Measurements from ENCODE around the gene ACTL7B.
"Not testable (repeated sequence)": the region's sequence is repeated elsewhere in the genome, so short reads cannot be mapped to it uniquely, and the experiment has no call there.

ACTL7B gene, protein sequence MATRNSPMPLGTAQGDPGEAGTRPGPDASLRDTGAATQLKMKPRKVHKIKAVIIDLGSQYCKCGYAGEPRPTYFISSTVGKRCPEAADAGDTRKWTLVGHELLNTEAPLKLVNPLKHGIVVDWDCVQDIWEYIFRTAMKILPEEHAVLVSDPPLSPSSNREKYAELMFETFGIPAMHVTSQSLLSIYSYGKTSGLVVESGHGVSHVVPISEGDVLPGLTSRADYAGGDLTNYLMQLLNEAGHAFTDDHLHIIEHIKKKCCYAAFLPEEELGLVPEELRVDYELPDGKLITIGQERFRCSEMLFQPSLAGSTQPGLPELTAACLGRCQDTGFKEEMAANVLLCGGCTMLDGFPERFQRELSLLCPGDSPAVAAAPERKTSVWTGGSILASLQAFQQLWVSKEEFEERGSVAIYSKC

GRCh38 chr9:108855888-108856287 lies at the start of gene ACTL7B:
Gene ACTL7B (minus strand): TSS chr9:108855986. CDS start chr9:108855930, 56 bp downstream.
- no peak for DNase-seq

DNA sequence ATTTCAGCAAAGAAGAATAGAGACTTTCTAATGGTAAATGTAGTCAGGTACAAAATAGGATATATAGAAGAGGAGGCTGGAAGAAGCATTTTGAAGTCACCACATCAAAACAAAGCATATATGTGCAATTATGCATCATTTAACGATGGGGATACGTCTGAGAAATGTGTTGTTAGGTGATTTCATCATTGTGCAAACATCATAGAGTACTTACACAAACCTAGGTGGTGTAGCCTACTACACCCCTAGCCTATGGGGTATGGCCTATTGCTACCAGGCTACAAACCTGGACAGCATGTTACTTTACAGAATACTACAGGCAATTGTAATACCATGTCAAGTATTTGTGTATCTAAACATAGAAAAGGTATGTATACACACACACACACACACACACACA lies 49.7 kb upstream of the ACTL7B start:
- no peak for DNase-seq

GRCh38 chr9:108904161-108904560 lies 48.4 kb upstream of the ACTL7B start:
- DNase-seq = no peak

- no peak for DNase-seq
Observed at GRCh38 chr9:108903420-108904103, 47.8 kb upstream of the ACTL7B start.

GRCh38 chr9:108900176-108900575 lies 44.4 kb upstream of the ACTL7B start:
- DNase-seq = no peak

DNA sequence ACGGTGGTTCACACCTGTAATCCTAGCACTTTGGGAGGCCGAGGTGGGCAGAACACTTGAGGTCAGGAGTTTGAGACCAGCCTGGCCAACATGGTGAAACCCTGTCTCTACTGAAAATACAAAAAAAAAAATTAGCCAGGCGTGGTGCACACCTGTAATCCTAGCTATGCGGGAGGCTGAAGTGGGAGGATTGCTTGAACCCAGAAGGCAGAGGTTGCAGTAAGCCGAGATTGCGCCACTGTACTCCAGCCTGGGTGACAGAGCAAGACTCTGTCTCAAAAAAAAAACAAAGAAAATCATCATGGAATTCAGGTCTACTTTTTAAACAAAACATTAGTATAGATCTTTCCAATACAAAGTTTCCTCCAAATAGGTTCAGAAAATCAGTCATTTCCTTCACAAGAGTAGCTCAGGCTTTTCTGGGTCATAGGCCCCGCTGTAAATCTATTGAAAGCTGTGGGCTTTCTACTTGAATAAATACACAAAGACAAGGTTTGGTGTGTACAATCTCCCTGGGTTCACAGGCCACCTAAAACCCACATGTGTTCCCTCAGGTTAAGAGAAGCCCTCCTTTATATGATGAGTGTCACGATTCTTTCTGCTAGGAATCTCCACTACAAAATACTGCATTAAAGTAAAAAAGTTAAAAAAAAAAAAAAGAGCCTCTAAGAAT lies 43.4 kb upstream of the ACTL7B start:
- not testable (repeated sequence) for DNase-seq

DNA sequence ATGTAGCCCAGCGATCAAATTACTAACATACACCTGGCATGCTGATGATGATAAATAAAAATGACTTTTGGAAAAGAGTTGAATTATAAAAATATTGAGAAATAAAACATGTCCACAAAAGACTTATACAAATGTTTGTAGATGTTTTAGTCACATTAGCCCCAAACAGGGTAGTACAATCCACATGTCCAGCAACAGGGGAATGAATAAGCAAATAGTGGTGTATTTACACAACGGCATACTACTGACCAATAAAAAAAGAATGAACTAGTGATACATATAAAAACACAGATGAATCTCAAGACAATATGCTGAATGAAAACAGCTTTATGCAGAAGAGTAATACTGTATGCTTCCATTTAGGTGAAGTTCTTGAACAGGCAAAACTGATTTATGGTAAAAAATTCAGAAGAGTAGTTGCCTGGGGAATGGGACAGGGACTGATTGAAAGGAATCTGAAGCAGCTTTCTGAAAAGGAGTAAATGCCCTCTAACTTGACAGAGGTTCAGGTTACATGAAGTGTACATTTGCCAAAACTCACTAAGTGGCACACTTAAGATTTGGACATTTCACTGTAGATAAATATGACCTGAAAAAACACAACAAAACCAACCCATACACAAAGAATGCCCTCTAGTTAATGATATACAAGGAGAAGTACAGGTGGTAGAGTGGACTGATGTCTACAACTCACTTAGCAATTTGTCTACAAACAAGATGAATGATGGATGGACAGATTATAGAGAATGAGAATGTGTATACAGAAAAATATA lies 41.7 kb upstream of the ACTL7B start:
- no peak for DNase-seq

DNA sequence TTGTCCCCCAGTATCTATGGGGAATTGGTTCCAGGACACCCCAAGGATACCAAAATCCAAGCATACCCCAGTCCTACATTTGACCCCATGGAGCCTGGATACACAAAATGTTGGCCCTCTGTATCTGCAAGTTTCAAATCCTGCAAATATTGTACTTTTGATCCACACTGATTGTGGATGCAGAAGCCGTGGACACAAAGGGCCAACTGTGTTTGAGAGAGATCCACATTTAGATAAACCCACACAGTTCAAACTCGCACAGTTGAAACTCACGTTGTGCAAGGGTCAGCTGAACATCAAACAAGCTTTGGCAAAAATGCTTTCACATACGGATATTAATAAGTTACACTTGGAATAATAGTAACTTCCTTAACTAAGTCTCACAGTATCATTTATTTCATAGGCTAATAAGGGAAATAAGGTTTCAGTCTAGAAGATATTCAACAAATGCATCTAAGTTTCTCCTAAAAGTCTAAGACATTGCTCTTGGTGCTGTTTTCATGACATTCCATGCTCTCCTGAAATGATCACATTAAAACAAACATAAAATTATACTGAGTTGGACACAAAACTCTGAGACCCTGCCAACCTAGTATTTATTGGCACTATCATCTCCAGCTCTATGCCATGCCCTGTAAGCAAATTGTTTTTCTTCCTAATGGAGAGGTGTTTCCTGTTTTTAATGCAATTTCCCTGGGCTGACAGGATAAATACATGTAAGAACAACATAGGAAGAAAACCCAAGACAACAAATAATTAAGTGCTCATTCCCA lies 38.6 kb upstream of the ACTL7B start:
- DNase-seq = no peak

DNA sequence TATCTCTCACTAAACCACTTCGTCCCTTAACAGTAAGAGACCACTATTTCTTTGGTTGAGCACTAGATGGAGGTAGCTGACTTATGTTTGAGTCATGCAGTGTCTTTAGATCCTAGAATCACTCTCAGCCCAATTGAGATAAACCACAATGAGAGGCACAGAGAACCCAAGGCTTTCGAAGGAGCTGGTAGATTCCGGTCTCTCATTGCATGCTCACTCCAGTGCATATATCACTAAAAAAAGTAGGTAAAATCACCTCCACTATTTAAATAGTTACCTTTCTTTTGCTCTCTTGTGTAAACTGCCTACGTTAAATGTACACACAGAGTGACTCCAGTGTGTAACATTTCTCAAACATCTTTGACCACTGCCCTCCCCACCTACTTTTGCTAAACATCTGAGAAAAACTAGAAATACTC lies 33.9 kb upstream of the ACTL7B start:
- DNase-seq = peak; percentile 9

GRCh38 chr9:108886594-108887271 lies 30.9 kb upstream of the ACTL7B start:
- DNase-seq = not testable (repeated sequence)

- DNase-seq = peak; percentile 86
Observed at GRCh38 chr9:108885643-108886348, 30.0 kb upstream of the ACTL7B start.

DNA sequence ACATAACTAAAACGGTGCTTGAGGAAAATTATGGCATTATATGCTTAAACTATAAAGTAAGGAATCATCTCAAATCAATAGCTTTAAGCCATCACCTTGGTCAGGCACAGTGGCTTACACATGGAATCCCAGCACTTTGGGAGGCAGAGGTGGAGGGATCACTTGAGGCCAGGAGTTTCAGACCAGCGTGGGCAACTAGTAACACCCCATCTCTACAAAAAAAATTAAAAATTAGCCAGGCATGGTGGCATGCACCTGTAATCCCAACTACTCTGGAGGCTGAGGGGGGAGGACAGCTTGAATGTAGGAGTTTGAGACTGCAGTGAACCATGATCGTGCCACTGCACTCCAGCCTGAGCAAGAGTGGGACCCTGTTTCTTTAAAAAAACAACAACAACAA lies 28.9 kb upstream of the ACTL7B start:
- no peak for DNase-seq

DNA sequence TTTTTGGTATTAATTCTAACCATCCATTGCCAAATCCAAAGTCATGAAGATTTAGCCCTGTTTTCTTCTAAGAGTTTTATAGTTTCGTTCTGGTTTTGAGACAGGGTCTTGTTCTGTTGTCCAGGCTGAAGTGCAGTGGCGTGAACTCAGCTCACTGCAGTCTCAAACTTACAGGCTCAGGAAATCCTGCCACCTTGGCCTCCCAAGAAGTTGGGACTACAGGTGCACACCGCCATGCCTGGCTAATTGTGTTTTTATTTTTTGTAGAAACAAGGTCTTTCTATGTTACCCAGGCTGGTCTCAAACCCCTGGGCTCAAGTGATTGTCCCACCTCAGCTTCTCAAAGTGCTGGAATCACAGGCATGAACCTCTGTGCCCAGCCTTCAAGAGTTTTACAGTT lies 27.3 kb upstream of the ACTL7B start:
- DNase-seq = no peak

DNA sequence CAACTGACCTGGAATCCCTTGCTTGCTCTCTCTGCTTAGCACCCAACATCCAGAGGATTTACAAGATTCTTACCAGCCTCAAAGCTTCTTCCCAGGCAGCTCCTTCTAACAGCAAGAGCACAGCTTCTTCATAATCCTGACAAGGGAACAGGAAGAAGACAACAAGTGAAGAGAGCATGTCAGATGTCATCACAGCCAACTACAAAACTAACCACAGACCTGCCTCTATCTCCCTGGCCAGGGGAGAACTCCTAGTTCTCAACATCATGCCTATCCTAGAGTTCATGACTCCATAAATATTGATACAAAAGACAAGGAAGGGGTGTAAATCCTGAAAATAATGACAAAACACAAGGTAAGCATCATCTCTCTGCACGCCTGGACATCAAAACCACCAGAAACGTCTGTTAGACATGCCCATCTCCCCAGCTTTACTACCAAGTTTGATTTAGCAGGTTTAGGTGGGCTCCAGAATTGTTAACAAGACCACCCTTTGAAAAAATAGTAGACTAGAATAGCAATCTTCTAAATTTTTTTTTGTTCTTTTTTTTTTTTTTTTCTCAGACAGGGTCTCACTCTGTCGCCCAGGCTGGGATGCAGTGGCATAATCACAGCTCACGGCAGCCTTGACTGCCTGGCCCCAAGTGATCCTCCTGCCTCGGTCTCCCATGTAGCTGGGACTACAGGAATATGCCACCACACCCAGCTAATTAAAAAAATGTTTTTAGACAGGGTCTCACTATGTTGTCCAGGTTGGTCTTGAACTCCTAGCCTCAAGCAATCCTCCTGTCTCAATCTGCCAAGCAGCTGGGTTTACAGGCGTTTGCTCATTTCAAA lies 26.5 kb upstream of the ACTL7B start:
- no peak for DNase-seq

- DNase-seq = no peak
Observed at GRCh38 chr9:108880738-108881316, 25.0 kb upstream of the ACTL7B start.

- no peak for DNase-seq
Observed at GRCh38 chr9:108877524-108877923, 21.7 kb upstream of the ACTL7B start.

- DNase-seq = no peak
Observed at GRCh38 chr9:108876425-108876824, 20.6 kb upstream of the ACTL7B start.

DNA sequence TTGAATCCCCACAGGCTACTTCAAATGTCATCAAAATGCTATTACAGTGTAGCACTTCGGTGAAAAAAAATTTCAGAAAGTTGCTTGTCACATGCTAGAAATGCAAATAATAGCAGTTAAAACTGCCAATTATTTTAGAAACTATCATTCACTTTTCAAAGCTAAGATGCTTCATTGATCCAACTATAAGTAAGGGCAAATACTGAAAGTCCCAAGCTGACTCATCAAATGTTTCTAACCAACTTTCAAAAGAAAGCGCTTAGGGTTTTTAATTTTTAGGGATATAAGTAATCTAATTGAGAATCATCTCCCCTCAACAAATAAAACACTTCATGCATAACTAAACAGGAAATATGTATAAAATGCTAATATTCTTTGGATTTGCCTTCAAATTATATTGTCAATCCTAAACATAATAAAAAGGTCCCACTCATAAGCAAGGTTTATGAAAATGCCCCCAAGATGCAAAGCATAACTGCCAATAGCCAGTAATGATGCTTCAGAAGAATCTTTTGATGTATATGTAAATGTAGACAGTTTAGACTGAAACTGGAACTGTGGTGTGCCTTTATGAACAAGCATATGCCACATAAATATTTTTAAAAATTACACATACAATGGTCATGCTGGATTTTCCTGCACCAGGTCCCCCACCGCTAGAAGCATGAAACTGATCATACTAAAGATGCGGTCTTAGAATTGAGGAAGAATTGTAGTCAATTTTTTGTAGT lies 18.4 kb upstream of the ACTL7B start:
- no peak for DNase-seq

Data from NCI-H748 treated with DMSO at 0.1 percent for 48 hours (cell line).